GM12892 (cell line): ENCODE results near the gene DDX24.

ENCODE experiments used
- POLR2A ChIP-seq: IDR thresholded peaks from 2 replicates; pipeline ENCODE4 v1.6.1; 2011; ENCODE audit warnings: low read depth, low read length, control low read depth
- POLR2AphosphoS5 ChIP-seq: IDR thresholded peaks from 2 replicates; pipeline ENCODE4 v1.6.1; 2011; ENCODE audit warnings: low read depth, low read length, control low read depth

- no peak for TF ChIP-seq POLR2AphosphoS5
- no peak for TF ChIP-seq POLR2A
These were observed 24.3 kb downstream of the DDX24 start for GRCh38 chr14:94056579-94057308.
